ENCODE results near the gene PRRX1.

The PRRX1 gene

DNA sequence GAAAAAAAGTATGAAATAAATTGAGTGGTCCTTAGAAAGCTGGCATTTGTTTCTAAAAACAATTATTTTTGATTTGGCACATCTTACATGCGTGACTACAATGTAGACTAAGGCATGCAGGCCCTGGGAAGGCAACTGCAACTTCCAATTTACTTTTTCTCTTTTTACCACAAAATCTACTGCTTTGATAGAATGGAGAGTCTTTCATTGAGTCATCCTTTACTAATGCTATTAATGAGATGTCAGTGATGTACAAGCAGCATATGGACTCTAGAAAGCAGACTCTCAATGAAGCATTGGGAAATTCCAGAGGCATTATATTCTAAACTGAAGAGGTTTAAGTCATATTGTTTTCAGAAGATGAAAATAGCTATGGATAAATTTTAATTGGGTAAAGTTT lies 29.6 kb upstream of the PRRX1 start:
- TF ChIP-seq EZH2phosphoT487 (IDR thresholded peaks at IDR 0.05; ENCODE audit: low read depth) = no peak
- TF ChIP-seq, protein P1, sequence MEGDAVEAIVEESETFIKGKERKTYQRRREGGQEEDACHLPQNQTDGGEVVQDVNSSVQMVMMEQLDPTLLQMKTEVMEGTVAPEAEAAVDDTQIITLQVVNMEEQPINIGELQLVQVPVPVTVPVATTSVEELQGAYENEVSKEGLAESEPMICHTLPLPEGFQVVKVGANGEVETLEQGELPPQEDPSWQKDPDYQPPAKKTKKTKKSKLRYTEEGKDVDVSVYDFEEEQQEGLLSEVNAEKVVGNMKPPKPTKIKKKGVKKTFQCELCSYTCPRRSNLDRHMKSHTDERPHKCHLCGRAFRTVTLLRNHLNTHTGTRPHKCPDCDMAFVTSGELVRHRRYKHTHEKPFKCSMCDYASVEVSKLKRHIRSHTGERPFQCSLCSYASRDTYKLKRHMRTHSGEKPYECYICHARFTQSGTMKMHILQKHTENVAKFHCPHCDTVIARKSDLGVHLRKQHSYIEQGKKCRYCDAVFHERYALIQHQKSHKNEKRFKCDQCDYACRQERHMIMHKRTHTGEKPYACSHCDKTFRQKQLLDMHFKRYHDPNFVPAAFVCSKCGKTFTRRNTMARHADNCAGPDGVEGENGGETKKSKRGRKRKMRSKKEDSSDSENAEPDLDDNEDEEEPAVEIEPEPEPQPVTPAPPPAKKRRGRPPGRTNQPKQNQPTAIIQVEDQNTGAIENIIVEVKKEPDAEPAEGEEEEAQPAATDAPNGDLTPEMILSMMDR (IDR thresholded peaks at IDR 0.05; ENCODE audit: low read depth, low read length) = no peak
- no peak overlapping the region for H2AFZ ChIP-seq (ENCODE audit: low read depth, low read length)
- no peaks in the 10 kb centered on the region for H3K79me2 ChIP-seq (ENCODE audit: low read length)
- no peak overlapping the region for H3K4me2 ChIP-seq (ENCODE audit: low read length)
- H3K9me3 ChIP-seq (ENCODE audit: insufficient read depth, low read length) = no peaks in the 10 kb centered on the region
- no peaks in the 10 kb centered on the region for H4K20me1 ChIP-seq (ENCODE audit: insufficient read depth, low read length)
- no peak overlapping the region for H3K4me3 ChIP-seq (ENCODE audit: low read length)
- H3K36me3 ChIP-seq (replicated peaks; ENCODE audit: low read depth, low read length) = no peaks in the 10 kb centered on the region
- no peaks in the 10 kb centered on the region for H3K4me1 ChIP-seq (ENCODE audit: low read length)
- H3K27ac ChIP-seq (ENCODE audit: low read length) = no peak overlapping the region
- H3K27me3 ChIP-seq (ENCODE audit: low read depth, low read length) = no peaks in the 10 kb centered on the region
- no peak overlapping the region for H3K9ac ChIP-seq (ENCODE audit: low read length)

DNA sequence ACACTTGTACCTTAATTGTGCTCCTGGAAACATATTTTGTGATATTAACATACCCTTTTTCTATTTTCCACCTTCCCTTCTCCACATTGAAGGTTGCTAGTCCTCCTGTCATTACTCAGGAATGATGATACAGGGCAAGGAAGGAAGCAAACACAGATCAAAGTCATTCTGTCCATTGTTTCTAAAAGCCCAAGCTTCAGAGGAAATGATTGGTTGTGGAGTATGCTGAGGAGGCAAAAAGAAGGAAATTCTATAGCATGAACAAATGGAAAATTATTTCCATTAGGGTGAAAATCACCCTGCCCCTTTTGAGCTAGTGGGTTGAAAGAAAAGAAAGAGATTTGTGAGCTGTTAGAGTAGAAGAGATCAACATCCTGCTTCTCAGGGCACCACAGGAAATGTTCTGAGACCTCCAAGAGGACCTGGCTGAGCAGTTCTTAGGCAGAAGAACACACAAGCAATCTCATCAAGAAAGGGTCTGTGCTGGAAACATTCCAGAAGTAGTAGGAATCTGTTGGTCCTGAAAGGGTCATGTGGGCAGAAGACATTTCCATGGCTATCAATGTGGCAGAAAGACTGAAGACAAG lies 29.0 kb upstream of the PRRX1 start:
- H3K27ac ChIP-seq (ENCODE audit: low read length) = no peak overlapping the region
- H4K20me1 ChIP-seq (ENCODE audit: insufficient read depth, low read length) = no peaks in the 10 kb centered on the region
- H3K4me1 ChIP-seq (ENCODE audit: low read length) = no peaks in the 10 kb centered on the region
- no peaks in the 10 kb centered on the region for H3K36me3 ChIP-seq (replicated peaks; ENCODE audit: low read depth, low read length)
- no peaks in the 10 kb centered on the region for H3K27me3 ChIP-seq (ENCODE audit: low read depth, low read length)
- no peak overlapping the region for H2AFZ ChIP-seq (ENCODE audit: low read depth, low read length)
- no peak overlapping the region for H3K4me2 ChIP-seq (ENCODE audit: low read length)
- H3K9me3 ChIP-seq (ENCODE audit: insufficient read depth, low read length) = no peaks in the 10 kb centered on the region
- no peak overlapping the region for H3K4me3 ChIP-seq (ENCODE audit: low read length)
- no peak overlapping the region for H3K9ac ChIP-seq (ENCODE audit: low read length)
- no peaks in the 10 kb centered on the region for H3K79me2 ChIP-seq (ENCODE audit: low read length)
- TF ChIP-seq, protein P1 (IDR thresholded peaks at IDR 0.05; ENCODE audit: low read depth, low read length) = no peak
- no peak for TF ChIP-seq EZH2phosphoT487 (IDR thresholded peaks at IDR 0.05; ENCODE audit: low read depth)

DNA sequence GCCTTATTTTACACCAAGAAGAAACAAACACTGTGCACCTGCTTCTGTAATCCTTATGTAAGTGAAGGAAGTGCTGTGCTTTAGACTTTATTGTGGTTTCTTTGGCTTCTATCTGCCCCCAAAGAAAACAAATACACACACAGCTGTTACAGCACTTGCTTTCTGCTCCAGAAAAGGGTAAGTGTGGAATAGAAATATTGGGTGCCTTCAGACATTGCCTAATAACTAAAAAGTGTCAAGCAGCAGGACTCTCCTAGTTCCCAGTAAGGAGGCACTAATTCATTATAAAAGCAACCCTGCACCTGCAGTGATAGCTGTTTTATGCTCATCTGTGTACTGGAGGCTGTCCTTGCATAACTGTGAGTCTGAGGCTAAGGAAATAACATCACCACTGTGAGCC lies 23.4 kb upstream of the PRRX1 start:
- H4K20me1 ChIP-seq (ENCODE audit: insufficient read depth, low read length) = no peaks in the 10 kb centered on the region
- no peak for TF ChIP-seq EZH2phosphoT487 (IDR thresholded peaks at IDR 0.05; ENCODE audit: low read depth)
- TF ChIP-seq, protein P1 (IDR thresholded peaks at IDR 0.05; ENCODE audit: low read depth, low read length) = no peak
- H3K4me1 ChIP-seq (ENCODE audit: low read length) = no peaks in the 10 kb centered on the region
- no peak overlapping the region for H3K27ac ChIP-seq (ENCODE audit: low read length)
- H3K9ac ChIP-seq (ENCODE audit: low read length) = no peak overlapping the region
- no peak overlapping the region for H3K4me3 ChIP-seq (ENCODE audit: low read length)
- no peak overlapping the region for H3K4me2 ChIP-seq (ENCODE audit: low read length)
- H2AFZ ChIP-seq (ENCODE audit: low read depth, low read length) = no peak overlapping the region
- no peaks in the 10 kb centered on the region for H3K36me3 ChIP-seq (replicated peaks; ENCODE audit: low read depth, low read length)
- no peaks in the 10 kb centered on the region for H3K27me3 ChIP-seq (ENCODE audit: low read depth, low read length)
- H3K79me2 ChIP-seq (ENCODE audit: low read length) = no peaks in the 10 kb centered on the region
- H3K9me3 ChIP-seq (ENCODE audit: insufficient read depth, low read length) = no peaks in the 10 kb centered on the region

DNA sequence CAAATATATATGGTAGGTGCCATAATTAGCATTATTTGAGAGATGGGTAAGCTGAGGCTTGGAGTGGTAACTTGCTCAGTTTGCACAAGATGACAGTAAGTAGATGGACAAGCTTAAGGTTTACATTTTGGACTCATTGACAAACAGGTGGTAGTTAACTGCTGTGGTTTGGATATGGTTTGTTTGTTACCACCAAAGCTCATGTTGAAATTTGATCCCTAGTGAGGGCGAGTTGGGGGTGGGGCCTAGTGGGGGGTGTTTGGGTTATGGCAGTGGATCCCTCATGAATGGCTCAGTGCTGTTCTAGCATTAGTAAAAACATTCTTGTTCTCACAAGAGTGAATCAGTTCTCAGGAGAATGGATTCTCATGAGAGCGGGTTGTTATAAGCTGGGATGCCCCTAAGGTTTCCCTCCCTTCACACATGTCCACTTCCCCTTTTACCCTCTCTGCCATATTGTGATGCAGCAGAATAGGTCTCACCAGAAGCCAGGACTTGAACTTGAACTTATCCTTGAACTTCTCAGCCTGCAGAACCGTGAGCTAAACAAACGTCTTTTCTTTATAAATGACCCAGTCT lies 6.6 kb upstream of the PRRX1 start:
- H4K20me1 ChIP-seq (ENCODE audit: insufficient read depth, low read length) = no peaks in the 10 kb centered on the region
- no peak overlapping the region for H3K4me3 ChIP-seq (ENCODE audit: low read length)
- H3K9me3 ChIP-seq (ENCODE audit: insufficient read depth, low read length) = no peaks in the 10 kb centered on the region
- H2AFZ ChIP-seq (ENCODE audit: low read depth, low read length) = no peak overlapping the region
- H3K27ac ChIP-seq (ENCODE audit: low read length) = no peak overlapping the region
- H3K4me2 ChIP-seq (ENCODE audit: low read length) = peak overlapping the region; percentile 37
- no peaks in the 10 kb centered on the region for H3K79me2 ChIP-seq (ENCODE audit: low read length)
- no peak overlapping the region for H3K9ac ChIP-seq (ENCODE audit: low read length)
- H3K36me3 ChIP-seq (replicated peaks; ENCODE audit: low read depth, low read length) = no peaks in the 10 kb centered on the region
- TF ChIP-seq, protein P1 (IDR thresholded peaks at IDR 0.05; ENCODE audit: low read depth, low read length) = no peak
- no peak for TF ChIP-seq EZH2phosphoT487 (IDR thresholded peaks at IDR 0.05; ENCODE audit: low read depth)
- H3K4me1 ChIP-seq (ENCODE audit: low read length) = peaks cover 17% of the 10 kb centered on the region
- H3K27me3 ChIP-seq (ENCODE audit: low read depth, low read length) = no peaks in the 10 kb centered on the region

All from OCI-LY3 (cell line).